ENCODE data around the gene TTC28. TPM values are rescaled to one million over a fixed set of nuclear protein-coding genes. Genes with fewer than 3 reads are reported as not detected.

TTC28 gene
- total RNA-seq, 4 donors from 2014 or later = 43.8 to 130 (median 92.0) TPM

DNA sequence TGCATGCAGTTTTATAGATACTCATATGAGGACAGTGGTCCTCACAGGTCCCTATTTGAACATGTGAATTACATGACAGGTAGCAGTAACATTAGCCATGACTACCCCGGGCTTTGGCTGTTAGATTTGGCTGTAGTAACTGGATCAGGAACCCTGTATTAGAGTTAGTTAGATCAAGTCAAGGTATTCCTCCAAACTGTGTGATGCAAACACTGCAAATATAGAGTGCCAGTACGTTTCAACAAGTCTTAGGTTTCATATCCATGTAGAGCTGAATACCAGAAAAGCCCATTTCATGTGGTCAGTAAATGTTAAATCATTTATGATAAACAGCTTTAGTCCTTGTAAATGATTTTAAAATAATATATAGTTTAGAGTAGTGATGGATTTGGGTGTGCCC lies 731.1 kb downstream of the TTC28 start:
- Histone ChIP-seq H3K27me3 (no peaks in the 10 kb centered on the region), H3K4me3 (no peak overlapping the region), H3K36me3 (no peaks in the 10 kb centered on the region), H3K9me3 (no peaks in the 10 kb centered on the region), H3K27ac (no peak overlapping the region), H3K4me1 (no peaks in the 10 kb centered on the region)
- TF ChIP-seq, protein P1, sequence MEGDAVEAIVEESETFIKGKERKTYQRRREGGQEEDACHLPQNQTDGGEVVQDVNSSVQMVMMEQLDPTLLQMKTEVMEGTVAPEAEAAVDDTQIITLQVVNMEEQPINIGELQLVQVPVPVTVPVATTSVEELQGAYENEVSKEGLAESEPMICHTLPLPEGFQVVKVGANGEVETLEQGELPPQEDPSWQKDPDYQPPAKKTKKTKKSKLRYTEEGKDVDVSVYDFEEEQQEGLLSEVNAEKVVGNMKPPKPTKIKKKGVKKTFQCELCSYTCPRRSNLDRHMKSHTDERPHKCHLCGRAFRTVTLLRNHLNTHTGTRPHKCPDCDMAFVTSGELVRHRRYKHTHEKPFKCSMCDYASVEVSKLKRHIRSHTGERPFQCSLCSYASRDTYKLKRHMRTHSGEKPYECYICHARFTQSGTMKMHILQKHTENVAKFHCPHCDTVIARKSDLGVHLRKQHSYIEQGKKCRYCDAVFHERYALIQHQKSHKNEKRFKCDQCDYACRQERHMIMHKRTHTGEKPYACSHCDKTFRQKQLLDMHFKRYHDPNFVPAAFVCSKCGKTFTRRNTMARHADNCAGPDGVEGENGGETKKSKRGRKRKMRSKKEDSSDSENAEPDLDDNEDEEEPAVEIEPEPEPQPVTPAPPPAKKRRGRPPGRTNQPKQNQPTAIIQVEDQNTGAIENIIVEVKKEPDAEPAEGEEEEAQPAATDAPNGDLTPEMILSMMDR (IDR thresholded peaks at IDR 0.05) = no peak
- no peak for TF ChIP-seq POLR2A (IDR thresholded peaks at IDR 0.05)
- intact Hi-C loops (cut with DNase I; ENCODE audit: low total_unique reads) = no loop called here
- DNase-seq = no peak

DNA sequence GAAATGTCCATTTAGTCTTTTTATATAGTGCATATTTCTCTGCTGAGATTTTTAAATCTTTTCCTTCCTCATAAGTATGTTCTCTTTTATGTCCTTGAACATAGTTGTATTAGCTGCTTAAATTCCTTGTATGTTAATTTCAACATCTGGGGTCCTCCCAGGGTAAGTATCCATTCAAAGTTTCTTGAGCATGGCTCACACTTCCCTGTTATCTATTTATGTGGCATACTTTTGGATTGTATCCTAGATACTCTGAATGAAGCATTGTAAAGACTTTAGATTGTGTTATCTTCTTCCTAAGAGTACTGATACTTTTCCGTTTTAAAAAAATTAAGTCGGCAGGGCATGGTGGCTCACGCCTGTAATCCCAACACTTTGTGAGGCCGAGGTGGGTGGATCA lies 732.2 kb downstream of the TTC28 start:
- H3K27ac ChIP-seq = no peak overlapping the region
- intact Hi-C loops (cut with DNase I; ENCODE audit: low total_unique reads) = no loop called here
- H3K27me3 ChIP-seq = no peaks in the 10 kb centered on the region
- no peak for TF ChIP-seq POLR2A (IDR thresholded peaks at IDR 0.05)
- TF ChIP-seq, protein P1 (IDR thresholded peaks at IDR 0.05) = no peak
- H3K4me1 ChIP-seq = no peaks in the 10 kb centered on the region
- no peaks in the 10 kb centered on the region for H3K9me3 ChIP-seq
- no peak for DNase-seq
- no peaks in the 10 kb centered on the region for H3K36me3 ChIP-seq
- H3K4me3 ChIP-seq = no peak overlapping the region

DNA sequence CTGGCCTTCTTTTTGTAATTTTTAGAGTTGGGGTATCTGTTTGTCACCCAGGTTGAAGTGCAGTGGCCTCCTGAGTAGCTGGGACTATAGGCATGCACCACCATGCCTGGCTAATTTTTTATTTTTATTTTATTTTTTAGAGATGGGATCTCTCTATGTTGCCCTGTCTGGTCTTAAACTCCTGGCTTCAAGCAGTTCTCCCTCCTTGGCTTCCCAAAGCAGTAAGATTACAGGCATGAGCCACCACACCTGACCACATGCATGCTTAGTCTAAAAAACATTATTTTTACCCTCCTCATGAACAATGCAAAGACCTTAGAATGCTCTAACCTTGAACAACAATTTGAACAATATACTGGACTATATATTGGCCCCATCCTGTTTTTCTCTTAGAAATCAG lies 738.5 kb downstream of the TTC28 start:
- DNase-seq = no peak
- no peak overlapping the region for H3K27ac ChIP-seq
- no peaks in the 10 kb centered on the region for H3K27me3 ChIP-seq
- H3K9me3 ChIP-seq = no peaks in the 10 kb centered on the region
- no peak overlapping the region for H3K4me3 ChIP-seq
- TF ChIP-seq, protein P1 (IDR thresholded peaks at IDR 0.05) = no peak
- no peak for TF ChIP-seq POLR2A (IDR thresholded peaks at IDR 0.05)
- no peaks in the 10 kb centered on the region for H3K4me1 ChIP-seq
- no peaks in the 10 kb centered on the region for H3K36me3 ChIP-seq
- intact Hi-C loops (cut with DNase I; ENCODE audit: low total_unique reads) = no loop called here

DNA sequence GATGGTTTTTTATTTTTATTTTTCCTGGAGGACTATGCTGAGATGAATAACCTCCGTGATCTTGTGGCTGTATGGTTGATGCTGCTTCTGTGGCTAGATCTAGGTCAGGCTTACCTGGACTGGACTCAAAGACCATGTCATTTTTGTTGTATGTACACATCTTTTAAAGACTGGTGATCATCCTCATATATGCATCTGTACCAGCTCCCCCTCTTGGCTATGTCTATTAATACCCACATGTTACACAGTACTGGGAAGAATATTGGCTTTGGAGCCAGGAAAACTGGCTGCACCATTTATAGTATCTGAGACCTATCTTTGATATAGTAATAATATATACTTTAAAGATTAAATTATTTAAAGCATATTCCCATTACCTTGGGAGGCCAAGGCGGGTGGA lies 742.2 kb downstream of the TTC28 start:
- no peak for DNase-seq
- Histone ChIP-seq H3K27ac (no peak overlapping the region), H3K36me3 (no peaks in the 10 kb centered on the region), H3K4me1 (no peaks in the 10 kb centered on the region), H3K27me3 (no peaks in the 10 kb centered on the region), H3K4me3 (no peak overlapping the region), H3K9me3 (no peaks in the 10 kb centered on the region)
- intact Hi-C loops (cut with DNase I; ENCODE audit: low total_unique reads) = no loop called here
- TF ChIP-seq, protein P1 (IDR thresholded peaks at IDR 0.05) = no peak
- TF ChIP-seq POLR2A (IDR thresholded peaks at IDR 0.05) = no peak

DNA sequence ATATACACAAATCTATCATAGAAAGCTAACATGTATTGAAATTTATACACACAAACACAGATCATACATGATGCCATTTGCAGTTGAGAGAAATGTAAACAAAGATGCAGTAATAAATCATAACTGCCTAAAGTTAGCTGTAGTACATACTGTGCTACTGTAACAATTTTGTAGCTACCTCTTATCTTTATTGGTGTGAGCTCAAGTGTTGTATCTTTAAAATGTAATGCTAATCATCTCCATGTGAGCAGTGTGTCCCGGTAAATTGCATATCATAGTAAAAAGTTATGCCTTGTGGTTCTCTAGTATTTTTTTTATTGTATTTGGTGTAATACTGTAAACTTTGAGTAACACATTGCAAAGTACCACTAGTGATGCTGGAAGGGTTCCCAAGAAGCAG lies 743.7 kb downstream of the TTC28 start:
- Histone ChIP-seq H3K4me1 (no peaks in the 10 kb centered on the region), H3K36me3 (no peaks in the 10 kb centered on the region), H3K4me3 (no peak overlapping the region), H3K27ac (no peak overlapping the region), H3K27me3 (no peaks in the 10 kb centered on the region), H3K9me3 (no peaks in the 10 kb centered on the region)
- DNase-seq = no peak
- no peak for TF ChIP-seq POLR2A (IDR thresholded peaks at IDR 0.05)
- TF ChIP-seq, protein P1 (IDR thresholded peaks at IDR 0.05) = no peak
- intact Hi-C loops (cut with DNase I; ENCODE audit: low total_unique reads) = no loop called here

Measured in uterus (tissue), 4 donors.